H1 (cell line): ENCODE measurements around the gene UBL4A. TPM values are rescaled to one million over a fixed set of nuclear protein-coding genes. Genes with fewer than 3 reads are reported as not detected.

Experiments used
- ATF2 ChIP-seq: IDR thresholded peaks from 2 replicates; pipeline ENCODE4 v1.6.1; 2012; ENCODE audit warnings: low read length, inconsistent platforms
- EP300 ChIP-seq, 2 experiments: IDR thresholded peaks; 1 replicate in 1 of 2; 2 replicates in 1 of 2; pipeline ENCODE4 v1.6.1; 2011 to 2012; ENCODE audit warnings: low read depth in 2 of 2, low read length in 2 of 2, mild to moderate bottlenecking in 2 of 2, borderline replicate concordance in 1 of 2, inconsistent platforms in 1 of 2, moderate library complexity in 1 of 2
- SP1 ChIP-seq: IDR thresholded peaks from 2 replicates; pipeline ENCODE4 v1.6.1; 2011; ENCODE audit warnings: low read depth, low read length
- polyA plus RNA-seq, 7 experiments: library from polyadenylated mRNA; depleted of rRNA in 3 of 7; stranded (reverse) in 5 of 7; unstranded in 2 of 7; fragments of >200 nt in 5 of 7; fragments of 200-250 nt in 2 of 7; gene quantifications; 1 replicate in 5 of 7; 2 replicates in 1 of 7; 4 replicates in 1 of 7; pipeline versions ENCODE4 v1.2.1 to v1.2.3, GENCODE V29; 2011 to 2013; ENCODE audit warnings: missing spikeins in 2 of 7, mixed read lengths in 2 of 7
- total RNA-seq: library from RNA; stranded (reverse); fragmentation: NEBNext Ultra II Directional; extraction: Animal tissue kit (Norgen Biotek cat#: 25700); gene quantifications from 2 replicates; pipeline ENCODE4 v1.2.1, GENCODE V29; 2021

The UBL4A gene
- total and polyA plus RNA-seq, 2 of the 8 experiments (the other 6 are each of a cell fraction or from before 2014, with no cell fraction given): 23.1 to 31.7 TPM

GRCh38 chrX:154468217-154468616 lies 18.2 kb downstream of the UBL4A start (continued):
- TF ChIP-seq ATF2: no peak
- no peak for TF ChIP-seq SP1
- TF ChIP-seq EP300 (IDR thresholded peaks at IDR 0.05; ENCODE audit: borderline replicate concordance in 1 of 2, low read depth in 2 of 2, low read length in 2 of 2): no peak
- TF ChIP-seq, all 59 proteins: peak for 0
